OCI-LY7 (cell line): ENCODE results near the gene TPD52L1. TPM values are rescaled to one million over a fixed set of nuclear protein-coding genes. Genes with fewer than 3 reads are reported as not detected.

Experiments used
- BruUV-seq: library from RNA; stranded (reverse); fragments of 400-500 nt; replicated peaks from 2 replicates; lab custom pipeline; 2021; lab: Mats Ljungman, UMichigan
- CTCF ChIA-PET: fragments of 300-600 bp; sonication (Branson Sonifier 250); formaldehyde crosslinking; loops from one replicate; lab custom pipeline; 2022; ENCODE audit warnings: antibody characterized with exemption; ENCODE audit not compliant: unreplicated experiment; lab: Charles Lee
- POLR2A ChIA-PET: fragments of 300-600 bp; sonication (Branson Sonifier 250); formaldehyde crosslinking; loops from one replicate; lab custom pipeline; 2022; ENCODE audit warnings: antibody characterized with exemption; lab: Charles Lee
- DNase-seq: peaks from one replicate; pipeline ENCODE4 v3.0.0-alpha.2; 2015; ENCODE audit warnings: low spot score
- H2AFZ ChIP-seq: fragments of 200-600 bp; sonication (generic), shearing (Covaris generic); 2 replicates; pipeline ENCODE4 v1.6.1; 2014; ENCODE audit warnings: mild to moderate bottlenecking, antibody characterized with exemption, low read length, moderate library complexity
- H3K27ac ChIP-seq: fragments of 200-600 bp; sonication (generic); 2 replicates; pipeline ENCODE4 v1.5.1; 2014; ENCODE audit warnings: mixed run types, low read depth, mild to moderate bottlenecking, moderate library complexity, low read length, inconsistent platforms; ENCODE audit not compliant: poor library complexity, severe bottlenecking
- H3K36me3 ChIP-seq: fragments of 200-600 bp; sonication (generic); 2 replicates; pipeline ENCODE4 v1.6.1; 2014; ENCODE audit warnings: mild to moderate bottlenecking, antibody characterized with exemption, low read length, moderate library complexity, mixed read lengths; ENCODE audit not compliant: insufficient read depth
- H3K4me1 ChIP-seq: fragments of 200-600 bp; sonication (generic); 2 replicates; pipeline ENCODE4 v1.5.1; 2014; ENCODE audit warnings: mild to moderate bottlenecking, low read length; ENCODE audit not compliant: insufficient read depth, poor library complexity, severe bottlenecking
- H3K4me2 ChIP-seq: fragments of 200-600 bp; sonication (generic); 2 replicates; pipeline ENCODE4 v1.6.1; 2014; ENCODE audit warnings: mild to moderate bottlenecking, low read length
- H3K4me3 ChIP-seq: fragments of 200-600 bp; sonication (generic); 2 replicates; pipeline ENCODE4 v1.5.1; 2014; ENCODE audit warnings: mild to moderate bottlenecking, low read depth, low read length; ENCODE audit not compliant: poor library complexity, severe bottlenecking
- H3K79me2 ChIP-seq: fragments of 200-600 bp; sonication (generic); 2 replicates; pipeline ENCODE4 v1.6.1; 2016; ENCODE audit warnings: low read depth, mild to moderate bottlenecking, low read length, moderate library complexity, mixed read lengths; ENCODE audit not compliant: insufficient read depth
- H3K9me2 ChIP-seq: fragments of 200-600 bp; sonication (generic); 2 replicates; pipeline ENCODE4 v1.6.1; 2016; ENCODE audit warnings: mild to moderate bottlenecking, low read length, mixed read lengths; ENCODE audit not compliant: insufficient read depth
- H3K9me3 ChIP-seq: fragments of 200-600 bp; sonication (generic); 2 replicates; pipeline ENCODE4 v1.6.1; 2014; ENCODE audit warnings: mild to moderate bottlenecking, mixed run types, low read length, mixed read lengths
- H4K20me1 ChIP-seq: fragments of 200-600 bp; sonication (generic); 2 replicates; pipeline ENCODE4 v1.6.1; 2014; ENCODE audit warnings: mild to moderate bottlenecking, antibody characterized with exemption, low read length, moderate library complexity, mixed read lengths; ENCODE audit not compliant: insufficient read depth
- CTCF ChIP-seq: fragments of 200-600 bp; sonication (generic); conservative IDR thresholded peaks from 2 replicates; pipeline ENCODE4 v1.5.1; 2014; ENCODE audit warnings: mild to moderate bottlenecking, antibody characterized with exemption, low read length, moderate library complexity, mixed read lengths
- EZH2phosphoT487 ChIP-seq: fragments of 200-600 bp; sonication (generic); IDR thresholded peaks from 2 replicates; pipeline ENCODE4 v1.6.1; 2018; ENCODE audit warnings: low read depth, borderline replicate concordance, mild to moderate bottlenecking, mixed run types, antibody characterized with exemption, low read length, moderate library complexity, mixed read lengths
- intact Hi-C: fragments of 100-400 bp; cut with micrococcal nuclease; formaldehyde crosslinking; loops from one replicate; pipeline ENCODE4 v1.10.0; 2022; ENCODE audit not compliant: unreplicated experiment
- total RNA-seq, 2 experiments: library from RNA; depleted of rRNA in 1 of 2; stranded (reverse); fragments of >200 nt in 1 of 2; shearing (Covaris generic) in 1 of 2; gene quantifications; 2 replicates each; pipeline ENCODE4 v1.2.3, GENCODE V29; 2014 to 2022

Gene TPD52L1
- total RNA-seq, 2 experiments from 2014 or later = not detected

GRCh38 chr6:125255201-125255600 lies 101.6 kb downstream of the TPD52L1 start:
- no peak for DNase-seq
- Histone ChIP-seq H3K79me2 (no peaks in the 10 kb centered on the region), H3K27ac (no peak overlapping the region), H3K9me2 (no peaks in the 10 kb centered on the region), H3K4me1 (no peaks in the 10 kb centered on the region), H3K36me3 (no peaks in the 10 kb centered on the region), H3K4me2 (no peak overlapping the region), H4K20me1 (no peaks in the 10 kb centered on the region), H3K4me3 (no peak overlapping the region), H3K9me3 (no peaks in the 10 kb centered on the region), H2AFZ (no peak overlapping the region)
- POLR2A ChIA-PET = interaction anchor here (0.6 kb wide), 1 partner anchor 7 kb away, joined by 3 read pairs; no protein-coding TSS in a partner anchor
- CTCF ChIA-PET = no interaction called here
- TF ChIP-seq EZH2phosphoT487 = no peak
- TF ChIP-seq CTCF = no peak
- BruUV-seq = no TSS peak
- intact Hi-C loops = no loop called here

GRCh38 chr6:125257351-125257750 lies 103.8 kb downstream of the TPD52L1 start:
- no peaks in the 10 kb centered on the region for H3K9me3 ChIP-seq
- H3K4me3 ChIP-seq = no peak overlapping the region
- no peaks in the 10 kb centered on the region for H3K36me3 ChIP-seq
- intact Hi-C loops = no loop called here
- H4K20me1 ChIP-seq = no peaks in the 10 kb centered on the region
- no peaks in the 10 kb centered on the region for H3K4me1 ChIP-seq
- no peak overlapping the region for H3K27ac ChIP-seq
- no peaks in the 10 kb centered on the region for H3K9me2 ChIP-seq
- ChIA-PET POLR2A (no interaction called here), CTCF (no interaction called here)
- no peaks in the 10 kb centered on the region for H3K79me2 ChIP-seq
- H3K4me2 ChIP-seq = no peak overlapping the region
- TF ChIP-seq EZH2phosphoT487 (no peak), CTCF (no peak)
- no peak overlapping the region for H2AFZ ChIP-seq
- no TSS peak for BruUV-seq
- no peak for DNase-seq

GRCh38 chr6:125258651-125259353 lies 105.2 kb downstream of the TPD52L1 start:
- no peak for DNase-seq
- Histone ChIP-seq H3K9me3 (no peaks in the 10 kb centered on the region), H4K20me1 (no peaks in the 10 kb centered on the region), H3K36me3 (no peaks in the 10 kb centered on the region), H3K4me2 (no peak overlapping the region), H3K4me1 (no peaks in the 10 kb centered on the region), H3K9me2 (no peaks in the 10 kb centered on the region), H3K4me3 (no peak overlapping the region), H3K79me2 (no peaks in the 10 kb centered on the region), H2AFZ (no peak overlapping the region), H3K27ac (no peak overlapping the region)
- POLR2A ChIA-PET = interaction anchor here (1.1 kb wide), 1 partner anchor 59 kb away, joined by 4 read pairs; no protein-coding TSS in a partner anchor
- CTCF ChIA-PET = no interaction called here
- TF ChIP-seq EZH2phosphoT487 (no peak), CTCF (no peak)
- intact Hi-C loops = no loop called here
- BruUV-seq = no TSS peak
